ENCODE measurements around the gene SMYD3.
"Not testable (repeated sequence)": the region's sequence is repeated elsewhere in the genome, so short reads cannot be mapped to it uniquely, and the experiment has no call there.

The SMYD3 gene

DNA sequence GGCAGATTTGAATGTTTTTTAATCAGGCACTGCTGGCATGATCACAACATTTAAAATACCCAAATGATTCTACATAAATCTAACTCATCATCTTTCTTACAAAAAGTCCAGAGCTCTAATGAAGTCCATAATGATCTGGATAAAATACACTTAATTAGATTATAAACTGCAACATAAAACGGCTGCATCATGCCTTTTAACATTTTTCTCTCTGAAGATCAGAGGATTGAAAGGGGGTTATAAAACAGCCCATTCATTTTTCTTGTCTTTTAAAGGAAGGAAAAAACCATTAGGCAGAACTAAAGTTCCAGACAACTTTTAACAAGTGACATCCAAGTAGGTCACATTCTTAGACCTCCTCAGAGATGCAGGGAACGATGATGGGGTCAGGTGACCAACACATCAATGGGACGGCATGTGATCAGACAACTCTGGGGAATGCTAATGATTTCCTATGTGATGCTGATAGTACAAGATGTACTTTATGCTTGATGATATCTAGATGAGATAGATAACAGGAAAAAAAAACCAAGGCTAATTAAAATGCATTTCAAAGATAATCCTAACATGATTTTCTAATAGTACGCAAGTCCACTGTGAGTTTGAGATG, 455.1 kb downstream of the SMYD3 start:
- intact Hi-C loops (cut with DNase I): no loop called here
- no peak for DNase-seq

DNA sequence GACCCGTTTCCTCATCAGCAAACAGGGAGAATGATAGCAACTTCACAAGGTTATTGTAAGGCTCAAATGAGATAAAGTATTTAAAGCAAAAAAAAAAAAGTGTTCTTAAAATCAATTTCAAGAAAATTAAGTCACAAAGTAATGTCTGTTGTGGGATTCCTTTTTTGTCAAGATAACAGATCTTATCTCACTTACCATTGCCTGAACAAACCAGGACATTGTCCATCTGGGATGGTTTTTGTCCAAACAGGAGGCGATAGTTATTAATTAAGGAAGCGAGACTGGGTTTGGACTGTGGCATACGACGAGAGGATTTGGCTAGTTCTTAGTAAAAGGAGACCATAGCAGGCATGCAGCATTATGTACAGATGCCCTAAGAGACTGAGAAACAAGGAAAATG, 458.4 kb downstream of the SMYD3 start:
- DNase-seq: no peak
- intact Hi-C loops (cut with DNase I): no loop called here

DNA sequence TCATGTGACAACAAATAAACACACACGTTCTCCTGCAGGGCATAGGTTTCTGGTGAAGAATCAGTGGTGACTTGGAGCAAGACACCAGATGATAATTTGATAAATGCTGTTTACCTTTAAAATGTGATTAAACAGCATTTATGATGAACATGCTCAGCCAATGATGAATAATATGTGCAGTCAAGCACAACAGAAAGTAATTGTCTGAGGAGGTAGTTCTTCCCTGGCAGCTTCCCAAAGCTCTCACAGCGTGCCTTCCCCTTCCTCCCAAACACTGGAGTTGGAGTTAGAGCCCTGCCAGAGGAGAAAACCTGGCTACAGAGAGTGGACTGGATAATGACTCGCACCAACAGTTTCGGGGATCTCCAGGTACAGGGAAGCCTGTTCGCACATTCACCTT, 463.5 kb downstream of the SMYD3 start:
- no peak for DNase-seq
- intact Hi-C loops (cut with DNase I): no loop called here

DNA sequence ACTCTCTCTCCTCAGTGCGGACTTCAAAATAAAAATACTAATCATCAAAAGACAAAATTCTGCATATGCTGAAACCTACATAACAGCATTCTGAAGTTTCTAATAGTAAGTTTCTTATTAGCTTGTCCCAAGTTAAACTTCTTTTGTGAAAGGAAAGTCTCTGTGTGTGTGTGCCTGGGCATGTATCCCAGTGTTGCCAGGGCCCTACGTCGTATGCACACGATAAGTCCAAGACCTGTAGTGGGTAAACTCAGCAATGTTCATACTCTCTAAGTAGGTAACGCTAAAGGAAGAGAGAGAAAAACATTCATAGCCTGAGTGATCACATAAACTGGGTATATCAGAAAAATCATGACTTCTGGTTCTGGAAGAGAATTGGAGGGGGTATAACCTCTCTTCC, 465.7 kb downstream of the SMYD3 start:
- intact Hi-C loops (cut with DNase I): no loop called here

DNA sequence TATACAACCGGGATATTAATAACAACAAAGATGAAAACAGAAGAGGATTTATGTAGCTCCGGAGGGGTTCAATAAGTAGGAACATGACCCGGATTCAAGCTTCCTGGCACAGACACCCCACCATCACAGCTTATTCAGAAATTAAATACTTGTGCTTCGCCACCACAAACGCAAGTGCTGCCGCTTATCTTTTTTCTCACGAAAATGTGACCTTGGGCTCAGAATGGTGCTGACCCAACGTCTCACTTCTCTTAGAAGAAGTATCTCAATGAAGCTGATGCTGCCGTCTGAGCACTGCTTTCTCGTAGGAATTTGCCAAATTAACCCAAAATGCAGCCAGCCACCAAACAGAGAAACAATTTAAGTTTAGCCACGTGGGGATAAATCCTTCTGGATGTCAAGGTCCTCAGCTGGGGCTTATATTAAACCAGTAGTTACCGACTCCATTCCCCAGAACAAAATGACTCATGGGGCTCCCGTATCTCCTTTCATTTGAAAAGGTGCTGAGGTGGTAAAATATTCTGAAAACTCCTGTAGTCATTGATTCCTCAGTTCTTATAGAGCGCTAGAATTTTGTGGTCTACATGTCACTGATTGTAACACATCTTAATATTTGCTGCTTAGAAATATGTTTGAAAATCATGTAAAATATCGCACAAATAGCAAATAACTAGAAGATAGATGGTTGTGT, 466.7 kb downstream of the SMYD3 start:
- intact Hi-C loops (cut with DNase I): no loop called here
- no peak for DNase-seq

More for the DNA sequence above, 465.7 kb downstream of the SMYD3 start:
- DNase-seq: no peak

DNA sequence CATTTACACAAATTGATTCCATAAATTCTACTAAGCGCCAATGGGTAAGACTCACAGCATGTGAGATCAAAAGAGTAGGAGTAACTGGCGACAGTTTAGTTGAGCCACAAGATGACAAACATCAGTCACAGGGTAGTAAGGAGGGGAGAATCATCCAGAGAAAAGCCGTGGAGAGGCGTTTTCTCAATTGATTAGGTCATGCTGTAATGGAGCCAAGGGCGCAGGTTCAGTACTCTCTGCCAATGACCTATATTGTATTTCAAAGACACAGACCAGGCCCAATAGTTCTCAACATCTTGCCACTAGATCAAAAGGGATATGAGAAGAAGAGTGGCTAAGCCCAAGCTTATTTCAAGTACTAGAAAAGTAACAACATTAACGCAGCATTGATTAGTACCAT, 467.5 kb downstream of the SMYD3 start:
- no peak for DNase-seq

DNA sequence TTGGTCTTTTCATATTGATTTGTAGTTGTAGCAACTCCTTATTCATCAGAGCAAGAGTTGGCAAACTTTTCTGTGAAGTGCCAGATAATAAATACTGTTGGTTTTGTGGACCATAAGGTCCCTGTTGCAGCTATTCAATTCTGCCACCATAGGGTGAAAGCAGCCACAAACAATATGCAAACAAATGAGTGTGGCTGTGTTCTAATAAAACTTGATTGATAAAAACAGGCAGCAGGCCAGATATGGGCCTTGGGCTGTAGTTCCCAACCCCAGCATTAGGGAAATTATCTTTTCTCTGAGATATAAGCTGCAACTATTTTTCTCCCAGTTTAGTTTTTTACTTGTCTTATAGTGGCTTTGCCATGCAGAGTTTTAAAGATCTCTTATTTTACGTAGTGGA, 469.2 kb downstream of the SMYD3 start:
- intact Hi-C loops (cut with DNase I): no loop called here
- DNase-seq: no peak

More for the DNA sequence above, 467.5 kb downstream of the SMYD3 start:
- intact Hi-C loops (cut with DNase I): no loop called here

DNA sequence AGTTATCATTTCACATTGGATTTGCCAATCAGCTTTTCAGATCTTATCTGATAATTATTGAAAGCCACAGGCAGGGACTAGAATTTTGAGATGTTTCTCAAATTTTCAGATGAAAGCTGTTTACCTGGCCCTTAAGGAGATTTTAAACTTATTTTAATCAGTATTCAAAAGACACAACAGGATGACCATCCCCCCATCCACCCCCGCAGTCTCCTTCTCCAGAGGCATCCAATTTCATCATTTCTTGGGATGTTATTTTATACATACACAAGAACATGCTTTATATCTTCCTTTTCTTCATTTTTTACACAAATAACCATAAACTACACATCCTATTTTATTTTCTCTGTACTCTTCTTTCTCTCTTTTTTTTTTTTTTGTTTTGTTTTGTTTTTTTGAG, 470.9 kb downstream of the SMYD3 start:
- intact Hi-C loops (cut with DNase I): no loop called here
- DNase-seq: no peak

DNA sequence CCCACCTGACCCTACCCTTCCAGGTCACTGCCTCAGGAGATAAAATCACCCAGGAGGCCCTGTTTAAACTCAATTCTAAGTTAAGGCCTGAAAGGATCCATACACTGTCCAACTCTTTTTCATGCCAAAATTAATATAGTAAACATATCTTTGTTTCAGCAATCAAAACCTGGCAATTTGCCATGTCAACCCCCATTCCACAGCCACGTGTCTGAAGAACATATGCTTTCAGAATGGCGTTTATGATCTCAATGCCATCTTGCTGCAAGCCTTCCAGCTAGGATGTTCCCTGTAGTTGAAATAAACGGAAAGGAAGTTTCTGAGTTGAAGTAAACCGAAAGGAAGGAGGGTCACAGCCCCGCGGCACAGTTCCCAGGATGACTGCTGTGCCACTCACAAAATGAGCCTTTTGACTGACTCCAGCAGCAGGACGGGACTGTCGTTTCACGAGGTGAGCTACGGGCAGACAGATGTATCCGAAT, 472.0 kb downstream of the SMYD3 start:
- no peak for DNase-seq
- intact Hi-C loops (cut with DNase I): no loop called here

DNA sequence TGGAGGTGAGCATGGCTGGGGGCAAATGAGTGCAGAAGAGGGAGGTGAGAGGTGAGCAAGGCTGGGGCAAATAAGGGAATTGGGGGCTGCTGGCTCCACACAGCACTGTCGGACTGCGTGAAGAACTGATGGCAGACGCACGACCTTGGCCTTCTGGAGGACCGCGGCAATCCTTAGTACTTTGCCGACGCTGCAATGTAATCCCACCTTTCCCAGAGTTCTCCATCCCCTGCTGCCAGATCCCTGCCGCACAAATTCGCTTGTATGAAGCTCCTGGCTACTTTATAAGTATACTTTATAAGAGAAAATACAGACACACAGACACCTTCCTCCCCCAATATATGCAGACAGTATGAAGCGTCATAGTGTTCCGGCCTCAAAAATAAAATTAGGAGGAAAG, 472.4 kb downstream of the SMYD3 start:
- intact Hi-C loops (cut with DNase I): no loop called here
- DNase-seq: no peak

DNA sequence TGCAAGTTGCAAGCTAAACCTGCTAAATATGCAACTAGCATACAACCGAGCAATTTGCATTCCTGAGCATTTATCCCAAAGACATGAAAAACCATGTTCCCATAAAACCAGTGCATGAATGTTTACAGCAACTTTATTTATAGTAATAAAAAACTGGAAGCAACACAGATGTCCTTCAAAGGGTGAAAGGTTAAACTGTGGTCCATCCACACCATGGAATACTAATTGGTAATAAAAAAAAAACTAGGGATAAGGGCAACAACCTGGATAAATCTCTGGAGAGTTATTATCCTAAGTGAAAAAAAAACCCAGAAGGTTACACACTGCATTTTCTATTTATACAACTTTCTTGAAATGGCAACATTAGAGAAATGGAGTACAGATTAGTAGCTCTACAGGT, 474.1 kb downstream of the SMYD3 start:
- intact Hi-C loops (cut with DNase I): no loop called here
- no peak for DNase-seq

DNA sequence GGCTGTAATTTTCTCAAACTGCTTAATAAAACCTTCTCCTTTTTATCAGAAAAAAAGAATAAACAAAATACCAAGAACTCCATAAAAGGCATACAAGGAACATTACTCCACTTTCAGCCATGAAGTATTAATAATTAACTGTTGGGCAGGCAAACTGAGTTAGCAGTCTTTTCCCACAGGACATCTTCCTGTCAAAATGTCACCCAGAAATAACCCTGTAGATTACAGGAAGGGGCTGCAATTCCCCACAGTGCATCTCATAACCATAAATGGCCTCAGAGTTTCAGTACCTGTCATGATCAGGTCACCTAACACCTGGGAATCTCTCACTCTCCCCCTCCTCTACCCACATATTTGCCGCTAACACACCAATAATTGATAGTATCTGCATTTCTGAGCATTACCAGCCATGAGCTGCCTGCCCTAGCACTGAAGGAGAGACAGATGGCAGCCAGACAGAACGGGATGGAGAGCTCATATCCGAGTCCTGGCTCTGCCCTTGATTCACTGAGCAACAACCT, 475.0 kb downstream of the SMYD3 start:
- intact Hi-C loops (cut with DNase I): no loop called here
- no peak for DNase-seq

DNA sequence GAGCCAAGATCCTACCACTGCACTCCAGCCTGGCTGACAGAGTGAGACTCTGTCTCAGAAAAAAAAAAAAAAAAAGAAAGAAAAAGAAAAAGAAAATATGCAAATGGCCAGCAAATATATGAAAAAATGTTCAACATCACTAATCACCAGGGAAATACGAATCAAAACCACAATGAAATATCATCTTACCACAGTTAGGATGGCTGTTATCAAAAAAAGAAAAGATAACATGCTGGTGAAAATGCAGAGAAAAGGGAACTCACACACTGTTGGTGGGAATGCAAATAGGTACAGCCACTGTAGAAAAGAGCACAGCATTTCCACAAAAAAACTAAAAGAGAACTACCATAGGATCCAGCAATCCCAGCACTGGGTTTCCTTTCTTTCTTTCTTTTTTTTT, 477.5 kb downstream of the SMYD3 start:
- intact Hi-C loops (cut with DNase I): no loop called here
- DNase-seq: no peak

DNA sequence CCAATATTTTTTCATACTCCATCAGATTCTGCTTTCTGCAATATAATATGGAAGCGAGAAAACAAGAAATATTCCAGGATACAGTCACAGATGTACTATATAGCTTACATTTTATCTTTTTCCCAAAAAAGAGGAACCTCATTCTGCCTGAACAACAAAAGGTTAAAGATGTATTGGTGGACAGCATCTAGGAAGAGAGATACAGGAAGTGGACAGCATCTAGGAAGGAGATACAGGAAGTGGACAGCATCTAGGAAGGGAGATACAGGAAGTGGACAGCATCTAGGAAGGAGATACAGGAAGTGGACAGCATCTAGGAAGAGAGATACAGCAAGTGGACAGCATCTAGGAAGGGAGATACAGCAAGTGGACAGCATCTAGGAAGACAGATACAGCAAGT, 483.0 kb downstream of the SMYD3 start:
- DNase-seq; intact Hi-C loops (cut with DNase I): not testable (repeated sequence)

DNA sequence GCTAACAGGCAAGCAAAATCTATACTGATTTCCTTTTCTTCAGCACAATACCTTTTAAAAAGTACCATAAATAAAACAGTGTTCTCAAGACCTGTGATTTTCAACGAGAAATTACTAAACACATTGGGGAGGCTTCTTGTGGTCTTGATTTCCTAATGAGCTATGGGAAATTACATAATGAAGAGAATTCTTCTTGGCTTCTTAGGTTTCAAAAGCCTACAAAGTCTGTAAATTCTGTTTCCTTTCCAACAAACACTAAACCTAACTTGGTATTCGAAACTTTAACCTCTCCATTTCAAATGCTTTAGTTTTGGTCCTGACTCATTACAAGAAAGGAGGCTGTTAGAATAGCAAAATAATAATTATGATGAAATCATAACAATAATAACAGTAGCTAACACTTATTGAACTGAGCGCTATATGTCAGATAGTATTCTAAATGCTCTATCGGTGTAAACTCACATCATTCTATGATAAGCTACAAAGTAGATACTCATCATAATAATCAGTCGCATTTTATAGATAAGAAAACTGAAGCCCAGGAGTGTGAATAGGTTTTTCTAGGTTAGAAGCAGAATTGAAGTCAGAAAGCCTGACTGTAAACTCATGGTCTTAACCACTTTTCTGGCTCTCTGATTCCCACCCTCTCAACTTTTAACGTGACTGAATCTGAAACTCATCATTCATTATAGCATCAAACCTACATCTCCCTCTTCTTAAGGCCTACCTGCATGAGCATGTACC, 486.7 kb downstream of the SMYD3 start:
- DNase-seq: no peak
- intact Hi-C loops (cut with DNase I): no loop called here

DNA sequence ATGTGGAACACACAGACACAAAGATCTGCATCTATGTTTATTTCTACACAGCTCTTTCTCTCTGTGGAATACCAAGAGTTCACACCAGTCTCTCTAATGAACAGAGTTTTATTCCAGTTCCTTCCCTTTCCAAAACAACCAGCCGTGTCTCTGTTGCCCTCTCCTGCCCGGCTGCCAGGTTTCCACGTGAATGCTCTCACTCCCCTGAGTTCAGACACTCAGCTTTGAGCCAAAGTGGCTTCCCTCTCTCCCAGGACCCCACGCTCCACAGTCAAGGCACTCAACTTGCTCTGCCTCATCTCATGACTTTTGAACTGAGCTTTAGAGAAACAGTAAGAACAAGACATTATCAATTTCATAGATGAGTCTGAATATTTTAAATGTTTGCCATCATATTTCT, 488.9 kb downstream of the SMYD3 start:
- no peak for DNase-seq
- intact Hi-C loops (cut with DNase I): no loop called here

DNA sequence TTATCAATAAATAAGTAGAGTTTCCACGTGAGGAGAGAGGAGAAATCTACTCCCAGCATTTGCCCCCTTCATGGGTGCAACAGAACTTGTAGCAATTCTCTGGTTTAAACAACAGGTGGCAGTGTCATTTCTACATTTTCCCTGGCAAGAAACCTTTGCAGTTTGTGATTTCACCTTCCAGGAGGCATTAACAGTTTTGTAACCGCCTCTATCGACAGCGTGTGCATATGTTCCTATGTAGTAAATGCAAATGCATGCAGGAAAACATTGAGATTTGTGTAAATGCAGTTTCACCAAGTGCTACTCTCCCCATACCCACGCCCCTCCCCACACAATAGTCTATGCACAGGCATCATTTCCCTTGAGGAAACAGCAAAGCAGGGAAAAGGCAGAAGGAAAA, 494.7 kb downstream of the SMYD3 start:
- peak in 6 of 42 donors; percentile 9 to 48 (median 22) for DNase-seq
- intact Hi-C loops (cut with DNase I): no loop called here

DNA sequence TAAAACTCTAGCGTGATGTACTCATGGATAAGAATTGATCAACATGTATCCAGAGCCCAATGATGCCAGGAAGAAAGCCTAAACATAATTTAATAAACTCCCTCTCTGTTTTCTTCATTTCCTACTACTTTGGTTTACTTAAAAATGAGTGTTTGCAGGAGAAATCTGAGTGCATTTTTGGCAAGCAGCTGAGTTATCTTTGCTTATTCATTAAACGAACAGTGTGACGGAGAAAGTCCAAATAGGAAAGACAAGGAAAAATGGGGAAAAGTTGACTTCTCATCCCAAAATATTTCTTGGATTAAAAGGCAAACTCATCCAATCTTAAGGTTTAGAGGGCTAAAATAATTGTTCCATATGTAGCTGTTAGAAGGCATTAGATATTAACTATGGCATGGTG, 496.7 kb downstream of the SMYD3 start:
- DNase-seq: no peak
- intact Hi-C loops (cut with DNase I): no loop called here

DNA sequence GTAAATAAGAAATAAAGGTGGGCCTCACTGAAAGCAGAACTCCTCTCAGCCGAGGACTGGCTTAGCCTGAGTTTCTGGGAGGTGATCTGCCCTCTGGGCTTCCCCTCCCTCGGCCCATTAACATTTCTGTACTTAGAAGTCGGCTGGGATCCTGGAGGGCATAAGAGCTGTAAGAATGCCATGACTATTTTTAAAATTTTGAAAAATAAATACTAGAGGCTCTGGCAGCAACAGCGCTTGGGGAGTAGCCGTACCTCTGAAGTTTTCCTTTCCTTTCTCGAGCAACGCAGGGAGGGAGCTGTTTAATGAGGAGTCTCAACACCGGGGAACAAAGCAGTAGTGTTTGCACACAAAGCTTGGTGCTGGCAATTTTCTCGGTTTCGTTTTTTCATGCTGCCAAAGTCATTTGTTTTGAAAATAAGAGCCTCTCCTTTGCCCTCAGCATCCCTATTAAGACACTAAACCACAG, 498.7 kb downstream of the SMYD3 start:
- intact Hi-C loops (cut with DNase I): no loop called here
- peak in 20 of 42 donors; percentile 11 to 66 (median 32) for DNase-seq

DNA sequence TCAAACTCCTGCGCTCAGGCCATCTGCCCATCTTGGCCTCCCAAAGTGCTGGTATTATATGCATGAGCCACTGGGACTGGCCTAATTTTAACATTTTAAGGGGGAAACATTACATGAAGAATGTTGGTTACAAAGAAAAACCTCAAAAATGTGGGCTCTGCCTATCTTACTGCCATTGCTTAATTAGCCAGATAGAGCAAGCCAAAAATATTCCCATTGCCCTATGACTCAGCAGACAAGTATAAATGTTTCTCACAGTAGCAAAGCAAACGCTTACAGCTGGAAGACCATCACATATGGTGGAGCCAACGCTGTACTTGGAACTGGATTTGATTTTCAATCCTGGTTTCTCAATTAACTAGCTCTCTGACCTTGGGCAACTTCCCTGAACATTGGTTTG, 502.0 kb downstream of the SMYD3 start:
- DNase-seq: no peak
- intact Hi-C loops (cut with DNase I): no loop called here

All from head of caudate nucleus (tissue), 42 donors.